HG03103 (cell line): ENCODE results near the gene OR52E8.
A peak's percentile ranks its signal among the peaks of the same experiment; 100 is the strongest.

Source experiments
- ATAC-seq: cut with Tn5 transposase; IDR thresholded peaks from one replicate; pipeline ENCODE4 v1.9.1; 2021; ENCODE audit warnings: low read depth; ENCODE audit not compliant: unreplicated experiment

The OR52E8 gene

DNA sequence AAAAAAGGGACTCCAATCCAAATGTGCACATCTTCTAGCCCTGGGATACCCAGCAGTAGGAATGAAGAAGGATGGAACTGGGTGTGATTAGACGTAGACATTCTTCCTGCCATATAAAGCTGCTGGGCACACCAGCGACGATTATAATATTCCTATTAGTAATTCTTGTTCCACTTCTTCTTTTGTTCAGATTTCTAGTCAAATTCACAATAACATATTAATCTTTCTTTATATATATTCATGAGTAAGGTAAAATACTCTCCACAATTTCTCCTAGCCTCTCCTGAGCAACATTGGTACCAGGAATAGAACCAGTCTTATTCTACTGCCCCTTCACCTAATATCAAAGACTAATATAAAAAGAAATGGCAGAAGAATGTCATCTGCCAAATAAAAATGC is at the start of gene OR52E8:
TSS of gene OR52E8 (minus strand) at position 101 of the 400 bp plus-strand sequence. CDS start at position 101, 0 bp downstream.
- no peak for ATAC-seq

DNA sequence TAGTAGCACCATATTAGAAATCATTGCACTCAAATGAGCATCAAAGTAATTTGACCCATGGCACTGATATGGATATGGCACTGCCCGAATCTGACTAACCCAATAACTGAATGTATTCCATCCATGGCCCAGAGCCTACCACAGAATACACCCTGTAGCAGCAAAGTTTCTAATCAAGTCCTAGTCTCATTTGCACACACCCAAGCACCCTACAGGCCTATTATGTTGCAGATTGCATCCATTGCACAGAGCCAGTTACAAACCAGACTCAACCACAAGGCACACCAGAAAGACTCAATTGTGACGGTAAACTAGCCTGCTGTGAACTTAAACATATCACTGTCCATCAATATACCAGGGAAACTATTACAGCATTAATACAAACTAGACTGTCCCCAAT is 42.0 kb upstream of the OR52E8 start:
- no peak for ATAC-seq

DNA sequence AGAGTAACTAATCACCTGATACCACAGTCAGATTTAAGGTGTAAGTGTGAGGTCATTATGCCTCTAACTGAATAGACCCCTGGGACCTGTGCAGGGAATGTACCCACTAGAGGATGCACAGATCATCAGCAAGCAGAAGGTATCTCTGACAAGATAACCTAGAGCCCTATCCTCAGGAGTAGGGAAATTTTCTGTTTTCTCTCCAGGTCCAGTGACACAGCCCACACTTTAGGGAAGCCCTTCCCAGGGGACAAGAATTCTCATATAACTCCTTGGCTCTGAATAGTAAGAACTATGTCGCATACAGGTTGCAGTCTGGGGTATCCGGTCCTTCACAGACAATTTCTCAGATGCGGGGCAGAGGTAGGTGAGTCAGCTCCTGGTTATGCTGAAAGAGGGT is 35.4 kb upstream of the OR52E8 start, which contains the start of gene OR52E5:
TSS of gene OR52E5 (plus strand) at position 301 of the 400 bp plus-strand sequence. CDS start 7,569 bp downstream, outside the sequence.
- ATAC-seq: no peak

DNA sequence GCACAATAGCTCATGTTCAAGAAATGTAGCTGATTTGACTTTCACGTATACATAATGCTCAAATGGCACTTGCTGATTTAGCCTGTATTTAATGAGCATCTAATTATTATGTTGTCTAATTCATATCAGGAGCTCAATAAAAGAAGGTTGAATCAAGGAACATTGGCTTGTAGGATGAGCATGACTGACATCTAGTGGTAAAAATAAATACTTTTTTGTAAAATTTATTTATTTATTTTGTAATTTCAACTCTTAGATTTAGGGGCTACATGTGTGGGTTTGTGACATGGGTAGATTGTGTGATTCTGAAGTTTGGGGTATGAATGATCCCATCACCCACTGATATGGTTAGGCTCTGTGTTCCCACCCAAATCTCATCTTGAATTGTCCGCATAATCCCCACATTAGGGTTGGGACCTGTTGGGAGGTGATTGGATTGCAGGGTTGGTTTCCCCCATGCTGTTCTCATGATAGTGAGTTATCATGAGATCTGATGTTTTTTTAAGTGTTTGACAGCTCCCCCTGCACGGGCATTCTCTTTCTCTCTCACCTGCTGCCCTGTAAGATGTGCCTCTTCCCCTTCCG is 33.8 kb upstream of the OR52E8 start:
- ATAC-seq: no peak

DNA sequence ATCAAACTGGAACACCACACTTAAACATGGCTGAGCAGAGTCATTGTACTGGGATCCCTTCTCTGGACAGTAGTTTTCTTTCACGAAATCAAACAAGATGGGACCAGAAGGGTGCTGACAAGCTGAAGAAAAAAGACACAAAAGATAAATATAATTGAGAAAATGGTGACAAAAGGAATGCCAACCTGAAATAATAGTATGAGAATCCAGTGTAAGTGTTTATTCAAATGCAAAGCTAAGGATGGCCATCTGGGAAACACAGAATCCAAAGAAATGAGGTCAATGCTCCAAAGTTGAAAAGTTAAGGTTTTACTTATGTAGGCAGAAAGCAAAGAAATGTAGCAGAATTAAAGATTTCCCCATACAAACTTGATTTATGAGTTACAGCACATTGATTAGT is 30.2 kb upstream of the OR52E8 start:
- ATAC-seq: no peak

DNA sequence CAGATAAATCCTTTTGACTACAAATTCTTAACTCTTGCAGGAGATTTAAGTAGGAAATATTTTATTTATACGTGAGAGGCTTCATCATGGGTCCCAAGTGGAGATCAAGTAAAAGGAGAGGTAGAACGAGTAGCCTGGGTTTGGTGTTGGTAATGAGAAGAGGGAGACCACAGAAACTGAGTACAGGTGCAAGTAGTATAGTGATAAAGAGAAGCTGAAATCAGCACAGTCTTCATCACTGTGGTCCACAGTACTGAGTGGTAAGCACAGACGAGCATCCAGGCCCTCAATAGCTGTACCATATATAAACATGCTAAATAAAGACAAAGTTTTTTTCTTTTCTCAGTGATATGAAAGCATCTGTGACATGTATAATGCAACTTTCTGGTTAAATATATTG is 29.7 kb upstream of the OR52E8 start:
- ATAC-seq: no peak

DNA sequence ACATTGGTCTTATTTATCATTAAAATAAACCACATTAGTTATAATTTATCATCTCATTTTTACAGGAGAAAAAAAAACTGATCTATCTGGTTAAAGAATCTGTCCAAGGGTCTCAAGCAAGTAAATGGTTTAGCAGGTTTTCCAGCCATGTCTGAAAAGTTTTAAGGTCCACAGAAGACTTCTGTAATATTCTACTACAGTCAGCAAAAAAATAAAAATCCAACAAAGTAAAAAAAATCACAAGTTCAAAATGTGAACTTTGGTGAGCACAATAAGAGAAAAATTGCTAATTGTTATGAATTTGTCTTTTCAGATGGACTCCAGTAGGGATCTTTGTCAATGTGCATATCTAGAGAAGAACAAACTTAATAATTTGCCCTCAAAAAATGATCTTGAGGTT is 24.3 kb upstream of the OR52E8 start:
- ATAC-seq: no peak

DNA sequence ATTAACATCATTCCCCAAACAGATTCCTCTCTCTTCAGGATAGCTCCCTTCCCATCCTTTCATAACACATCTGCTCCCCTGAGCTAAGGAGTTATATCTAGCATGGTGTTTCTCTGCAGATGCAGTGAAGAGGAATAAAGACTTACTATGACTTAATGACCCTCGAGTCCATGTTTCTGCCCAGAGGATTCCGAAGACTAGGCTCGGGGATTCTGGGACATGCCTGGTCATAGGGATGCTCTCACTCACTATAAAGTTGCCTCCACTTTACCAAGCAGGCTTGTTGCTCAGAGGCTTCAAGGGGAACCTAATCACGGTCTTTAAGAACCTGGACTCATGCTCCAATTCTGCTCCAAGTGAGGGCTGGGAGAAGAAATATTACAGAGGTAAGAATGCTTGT is 22.8 kb upstream of the OR52E8 start, which contains the start of gene OR52E4:
TSS of gene OR52E4 (plus strand) at position 301 of the 400 bp plus-strand sequence. CDS start 3,664 bp downstream, outside the sequence.
- ATAC-seq: no peak

DNA sequence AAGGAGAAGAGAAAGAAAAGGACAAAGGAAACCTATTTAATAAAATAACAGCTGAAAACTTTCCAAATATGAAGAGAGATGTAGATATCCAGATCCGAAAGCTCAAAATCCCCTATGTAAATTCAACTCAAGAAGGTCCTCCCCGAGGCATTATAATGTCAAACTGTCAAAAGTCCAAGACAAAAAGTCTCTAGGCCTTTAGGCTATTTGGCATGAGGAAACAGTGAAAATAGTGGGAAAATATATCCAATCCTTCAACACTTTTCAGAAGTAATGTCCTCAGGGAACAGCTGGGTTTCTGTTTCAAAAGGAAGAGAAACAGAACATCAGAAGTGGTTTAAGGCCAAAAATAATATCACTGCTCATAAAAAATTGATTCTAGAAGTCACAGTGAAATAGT is 21.1 kb upstream of the OR52E8 start:
- no peak for ATAC-seq

DNA sequence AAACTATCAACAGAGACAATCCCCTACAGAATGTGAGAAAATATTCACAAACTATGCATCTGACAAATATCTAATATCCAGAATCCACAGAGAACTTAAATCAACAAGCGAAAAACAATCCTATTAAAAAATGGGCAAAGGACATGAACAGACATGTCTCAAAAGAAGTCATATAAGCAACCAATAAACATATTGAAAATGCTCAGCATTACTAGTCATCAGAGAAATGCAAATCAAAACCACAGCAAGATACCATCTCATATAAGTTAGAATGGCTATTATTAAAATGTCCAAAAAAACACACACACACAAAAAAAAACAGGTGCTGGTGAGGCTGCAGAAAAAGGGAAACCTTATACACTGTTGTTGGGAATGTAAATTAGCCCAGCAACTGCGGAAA is 8.3 kb upstream of the OR52E8 start:
- ATAC-seq: no peak

DNA sequence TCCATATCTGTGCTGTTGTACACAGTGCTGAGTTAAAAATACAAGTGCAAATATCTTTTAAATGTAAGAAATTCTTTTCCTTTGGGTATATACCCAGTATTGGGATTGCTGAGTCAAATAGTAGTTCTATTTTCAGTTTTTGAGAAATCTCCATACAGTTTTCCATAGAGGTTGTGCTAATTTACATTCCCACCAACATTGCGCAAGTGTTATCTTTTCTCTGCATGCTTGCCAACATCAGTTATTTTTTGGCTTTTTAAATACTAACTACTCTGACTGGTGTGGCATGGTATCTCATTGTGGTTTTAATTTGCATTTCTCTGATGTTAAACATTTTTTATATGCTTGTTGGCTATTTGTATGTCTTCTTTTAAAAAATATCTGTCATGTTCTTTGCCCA is 6.5 kb downstream of the OR52E8 start:
- ATAC-seq: no peak

DNA sequence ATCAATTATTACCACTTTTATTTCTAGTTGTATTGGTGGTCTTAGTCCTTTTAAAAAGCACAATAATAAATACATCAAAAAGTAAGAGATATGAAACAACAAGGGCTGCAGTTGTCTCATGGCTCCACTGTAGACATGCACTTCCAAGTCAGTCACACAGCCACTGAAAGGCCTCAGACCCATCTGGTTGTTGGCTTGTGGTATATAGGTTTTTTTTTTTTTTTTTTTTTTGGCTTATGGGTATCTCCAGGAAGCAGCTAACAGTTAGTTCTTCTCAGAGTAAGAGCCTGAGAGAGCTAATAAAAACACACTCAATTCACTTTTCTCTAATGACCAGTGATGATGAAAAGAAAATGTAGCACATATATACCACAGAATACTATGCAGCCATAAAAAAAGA is 9.8 kb downstream of the OR52E8 start:
- ATAC-seq: no peak

DNA sequence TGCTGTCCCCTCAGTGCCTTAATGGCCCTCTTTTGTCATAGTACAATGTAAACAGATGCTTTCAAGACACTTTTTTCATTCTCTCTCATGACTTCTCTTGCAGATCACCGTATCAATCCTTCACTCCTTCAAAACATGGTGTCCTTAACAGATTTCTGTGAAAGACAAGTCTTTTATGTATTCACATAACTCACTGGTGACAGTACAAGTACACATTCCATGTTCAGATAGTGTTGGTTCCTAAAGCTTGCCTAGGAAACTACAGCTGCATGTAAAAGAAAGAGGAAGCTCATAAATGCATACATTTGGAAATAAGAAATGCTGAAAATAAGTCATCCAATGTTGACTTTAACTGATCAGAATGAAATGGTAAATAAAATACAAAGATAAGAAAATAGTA is 10.8 kb downstream of the OR52E8 start:
- no peak for ATAC-seq

DNA sequence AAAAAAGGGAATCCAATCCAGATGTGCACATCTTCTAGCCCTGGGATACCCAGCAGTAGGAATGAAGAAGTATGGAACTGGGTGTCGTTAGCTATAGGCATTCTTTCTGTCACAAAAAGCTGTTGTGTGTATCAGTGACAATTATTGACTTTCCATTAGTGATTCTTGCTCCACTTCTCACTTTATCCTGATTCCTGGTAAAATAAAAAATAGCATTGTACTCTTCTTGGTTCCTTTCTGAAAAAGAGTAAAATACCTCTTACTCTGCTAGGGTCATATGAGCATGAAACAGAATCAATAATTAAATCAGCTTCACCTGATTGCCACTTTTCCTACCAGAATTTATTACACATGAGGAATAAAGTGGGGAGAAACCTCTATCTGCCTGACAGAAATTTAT is 15.7 kb downstream of the OR52E8 start, which contains the start of gene OR52E6:
TSS of gene OR52E6 (minus strand) at position 101 of the 400 bp plus-strand sequence. CDS start at position 101, 0 bp downstream.
- ATAC-seq: no peak

DNA sequence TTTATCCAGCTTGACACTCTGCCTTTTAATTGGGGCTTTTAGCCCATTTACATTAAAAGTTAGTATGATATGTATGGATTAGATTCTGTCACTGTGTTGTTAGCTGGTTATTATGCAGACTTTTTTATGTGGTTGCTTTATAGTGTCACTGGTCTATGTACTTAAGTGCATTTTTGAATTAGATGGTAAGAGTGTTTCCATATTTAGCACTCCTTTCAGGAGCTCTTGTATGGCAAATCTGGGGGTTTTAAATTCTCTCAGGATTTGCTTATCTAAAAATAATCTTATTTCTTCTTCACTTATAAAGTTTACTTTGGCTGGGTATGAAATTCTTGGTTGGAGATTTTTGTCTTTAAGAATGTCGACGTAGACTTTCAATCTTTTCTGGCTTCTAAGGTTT is 19.8 kb downstream of the OR52E8 start:
- no peak for ATAC-seq

DNA sequence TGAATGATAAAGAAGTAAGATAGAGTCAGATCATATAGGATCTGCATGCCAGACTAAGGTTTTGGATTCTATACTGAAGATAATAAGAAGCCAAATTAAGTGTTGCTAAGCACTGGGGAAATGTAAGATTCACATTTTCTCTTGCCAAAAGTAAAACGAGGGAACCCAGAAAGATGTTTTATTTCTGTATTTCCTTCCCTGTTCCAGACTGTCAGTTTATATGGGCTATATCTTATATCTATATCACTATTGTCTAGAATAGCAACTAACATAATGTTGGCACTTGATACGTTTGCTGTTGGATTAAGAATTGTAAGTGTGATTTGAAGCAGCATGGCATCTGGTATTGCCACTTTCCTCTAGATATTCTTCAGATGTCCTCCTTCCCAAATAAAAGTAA is 24.0 kb downstream of the OR52E8 start:
- no peak for ATAC-seq

DNA sequence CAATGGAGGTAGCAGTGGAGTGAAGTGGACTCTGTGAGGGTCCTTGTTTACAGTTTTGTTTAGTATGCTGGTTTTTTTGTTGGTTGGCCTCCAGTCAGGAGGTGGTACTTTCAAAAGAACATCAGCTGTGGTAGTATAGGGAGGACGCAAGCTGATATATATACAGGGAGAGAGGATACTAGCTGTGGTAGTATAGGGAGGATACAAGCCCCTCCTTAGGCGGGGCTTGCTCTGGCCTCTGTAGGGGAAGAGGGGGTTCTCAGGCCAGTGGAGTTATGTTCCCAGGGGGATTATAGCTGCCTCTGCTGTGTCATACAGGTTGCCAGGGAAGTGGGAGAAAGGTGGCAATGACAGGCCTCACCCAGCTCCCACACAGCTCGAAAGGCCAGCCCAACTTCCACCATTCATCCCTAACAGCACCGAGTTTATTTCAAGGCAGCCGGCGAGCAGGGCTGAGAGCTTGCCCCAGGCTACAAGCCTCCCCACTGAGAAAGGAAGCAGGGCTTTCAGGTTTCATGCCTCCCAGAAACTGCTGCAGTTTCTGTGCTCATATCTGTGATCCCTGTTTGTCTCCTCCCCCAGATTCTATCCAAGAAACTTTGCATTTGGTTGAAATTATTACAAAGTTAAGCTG is 26.2 kb downstream of the OR52E8 start:
- no peak for ATAC-seq

DNA sequence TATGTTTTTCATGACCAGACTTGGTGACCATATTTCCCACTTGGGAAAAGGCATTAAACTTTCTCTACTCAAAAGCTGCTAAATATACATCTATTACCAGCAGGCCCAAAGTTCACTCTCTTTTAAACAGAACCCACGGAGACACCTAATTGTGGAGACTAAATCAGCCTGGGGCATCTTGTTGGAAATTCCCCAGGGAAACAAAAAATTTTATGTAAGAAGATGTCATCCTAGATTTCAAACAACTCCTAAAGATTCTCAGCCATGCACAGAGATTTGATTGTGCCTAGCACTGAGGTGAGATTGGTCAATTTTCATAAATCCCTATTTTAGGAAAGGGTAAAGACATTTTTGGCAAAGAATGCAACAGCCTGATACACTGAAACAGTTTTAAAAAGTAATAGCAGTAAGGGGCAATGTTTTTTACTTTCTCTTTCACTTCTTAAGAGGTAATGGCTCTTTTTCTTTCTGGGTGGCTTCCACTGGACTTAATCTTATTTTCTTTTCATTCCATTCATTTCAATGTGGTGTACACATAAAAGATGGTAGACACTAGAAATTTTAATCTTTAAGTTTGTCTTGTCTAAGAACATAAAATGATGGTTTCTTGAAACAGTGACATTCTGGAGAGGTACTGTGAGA is 39.1 kb downstream of the OR52E8 start:
- peak; percentile 45 for ATAC-seq

DNA sequence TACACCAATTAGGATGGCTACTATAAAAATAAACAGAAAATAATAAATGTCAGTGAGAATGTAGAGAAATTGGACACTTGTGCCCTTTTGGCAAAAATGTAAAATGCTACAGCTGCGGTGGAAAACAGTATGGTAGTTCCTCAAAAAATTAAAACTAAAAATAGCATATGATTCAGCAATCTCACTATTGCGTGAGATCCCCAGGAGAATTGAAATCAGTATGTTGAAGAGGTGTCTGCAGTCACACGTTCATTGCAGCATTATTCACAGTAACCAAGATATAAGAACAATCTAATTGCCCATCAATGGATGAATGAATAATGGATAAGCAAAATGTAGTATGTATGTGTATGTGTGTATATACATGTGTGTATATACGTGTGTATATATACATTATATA is 42.0 kb downstream of the OR52E8 start:
- ATAC-seq: peak; percentile 48

DNA sequence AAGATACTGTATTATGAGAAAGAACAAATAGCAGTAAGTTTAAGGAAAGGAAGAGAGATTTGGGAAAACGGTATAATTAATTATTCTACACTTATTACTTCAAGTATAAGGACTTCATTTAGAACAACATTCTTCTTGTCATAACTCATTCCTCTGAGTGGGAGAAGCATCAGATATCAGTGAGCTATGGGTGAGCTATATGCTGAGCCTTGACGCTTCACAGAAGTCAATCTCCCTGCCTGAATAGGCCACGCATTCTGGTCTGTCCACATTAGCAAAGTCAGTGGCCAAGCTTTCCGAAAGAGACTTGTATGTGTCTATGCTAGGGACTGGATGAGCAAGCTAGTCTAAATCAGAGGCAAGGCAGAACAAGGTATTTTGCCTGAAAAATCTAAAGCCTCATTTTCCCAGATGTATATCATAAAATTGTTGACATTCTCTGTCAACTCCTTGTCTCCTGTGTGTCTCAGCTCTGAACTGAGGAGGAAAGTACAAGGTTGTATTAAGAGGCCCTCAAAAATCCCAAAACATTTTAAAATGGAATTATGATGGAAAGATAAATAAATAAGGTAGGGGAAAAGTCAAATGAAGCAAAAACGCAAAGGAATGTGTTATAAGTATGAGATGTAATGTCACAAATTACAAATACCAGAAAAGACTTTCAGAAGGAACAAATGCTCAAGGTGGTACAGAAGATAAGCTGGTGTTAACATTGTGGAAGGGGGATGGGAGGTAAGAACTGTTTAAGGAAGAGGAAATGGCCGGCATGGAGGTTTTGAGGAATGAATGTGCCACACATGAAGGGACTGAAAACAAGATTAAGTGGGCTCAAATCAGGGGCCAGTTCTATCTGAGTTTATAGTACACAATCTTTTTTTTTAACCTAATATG is 47.3 kb downstream of the OR52E8 start:
- ATAC-seq: no peak

DNA sequence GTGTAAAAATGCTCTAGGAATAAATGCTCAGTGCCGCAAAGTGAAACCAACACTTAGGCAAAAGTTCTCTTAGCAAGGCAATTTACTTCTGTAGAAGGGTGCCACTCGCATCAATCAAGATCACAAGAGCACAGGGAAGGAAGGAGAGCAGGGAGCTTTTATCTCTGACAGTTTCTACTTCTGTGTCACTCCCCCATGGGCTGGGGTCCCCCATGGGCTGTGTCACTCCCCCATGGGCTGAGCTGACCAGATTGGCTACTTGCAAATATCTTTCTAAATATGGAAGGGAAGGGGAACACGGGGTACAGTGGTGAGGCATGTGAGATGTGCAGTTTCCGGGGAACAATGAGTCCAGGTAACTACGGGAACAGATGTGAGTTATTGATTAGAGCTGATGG is 48.4 kb downstream of the OR52E8 start:
- ATAC-seq: peak; percentile 30
